Ecto neural progenitor cell (in vitro differentiated cells): Measurements from ENCODE around the gene CTIF.
"Not testable (repeated sequence)": the region's sequence is repeated elsewhere in the genome, so short reads cannot be mapped to it uniquely, and the experiment has no call there.

Source experiments
- DNase-seq: peaks from one replicate; pipeline ENCODE4 v3.0.0-alpha.2; 2018; ENCODE audit warnings: low spot score

Gene CTIF

DNA sequence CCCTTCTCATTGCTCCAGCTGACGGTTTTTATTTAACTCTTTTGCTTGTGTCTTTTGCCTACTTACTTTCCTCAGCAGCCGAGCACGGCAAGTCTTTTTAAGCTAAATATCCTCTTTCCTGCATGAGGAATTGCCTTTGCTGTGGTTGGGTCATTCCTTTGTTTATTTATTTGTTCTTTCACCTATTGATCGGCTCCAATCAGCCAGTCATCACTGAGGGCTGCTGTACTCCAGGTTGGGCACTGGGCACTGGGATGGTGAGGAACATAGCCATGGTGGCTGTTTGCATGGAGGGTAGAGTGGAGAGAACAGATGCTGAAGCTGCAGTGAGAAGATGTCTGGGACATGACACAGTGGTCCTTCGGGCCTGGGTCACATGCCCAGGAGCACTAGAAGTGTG, 105.2 kb downstream of the CTIF start:
- no peak for DNase-seq

DNA sequence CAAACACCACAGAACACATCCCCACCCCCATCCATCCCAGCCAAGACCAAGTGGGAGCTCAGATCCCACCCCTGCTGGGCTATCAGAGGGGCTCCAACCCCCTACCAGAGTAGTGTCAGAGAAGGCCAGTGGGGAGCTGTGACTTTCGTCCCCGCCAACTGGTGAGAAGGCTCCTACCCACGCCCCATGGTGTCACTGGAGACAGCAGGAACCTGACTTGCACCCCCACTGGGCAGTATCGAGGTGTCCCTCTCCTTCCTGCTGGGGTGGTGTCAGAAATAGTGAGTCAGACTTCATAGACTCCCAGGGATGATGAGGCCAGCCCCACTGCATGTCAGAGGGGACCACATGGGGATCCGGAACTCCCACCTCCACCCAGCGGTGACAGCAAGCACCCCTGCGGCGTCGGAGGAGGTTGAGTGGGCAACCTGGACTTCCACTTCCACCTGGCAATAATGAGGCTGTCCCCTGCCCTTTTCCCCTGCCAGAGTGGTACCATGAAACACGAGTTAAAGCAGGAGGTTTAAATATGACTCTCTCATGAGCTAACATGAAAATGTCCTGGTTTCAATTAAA, 106.7 kb downstream of the CTIF start:
- no peak for DNase-seq

DNA sequence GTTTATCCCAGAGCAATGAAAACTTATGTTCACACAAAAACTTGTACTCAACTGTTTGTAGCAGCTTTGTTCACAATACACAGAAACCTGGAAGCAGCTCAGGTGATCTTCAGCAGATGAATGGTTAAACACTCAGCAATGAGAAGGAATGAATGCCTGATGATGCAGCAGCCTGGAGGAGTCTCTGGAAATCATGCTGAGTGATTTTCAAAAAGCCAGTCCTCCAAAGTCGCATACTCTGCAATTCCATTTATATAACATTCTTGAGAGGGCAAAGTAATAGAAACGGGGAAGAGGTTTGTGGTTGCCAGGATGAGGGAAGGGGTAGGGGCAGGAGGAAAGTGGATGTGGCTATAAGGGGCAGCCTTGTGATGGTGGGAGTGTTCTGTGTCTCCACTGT, 108.1 kb downstream of the CTIF start:
- no peak for DNase-seq

DNA sequence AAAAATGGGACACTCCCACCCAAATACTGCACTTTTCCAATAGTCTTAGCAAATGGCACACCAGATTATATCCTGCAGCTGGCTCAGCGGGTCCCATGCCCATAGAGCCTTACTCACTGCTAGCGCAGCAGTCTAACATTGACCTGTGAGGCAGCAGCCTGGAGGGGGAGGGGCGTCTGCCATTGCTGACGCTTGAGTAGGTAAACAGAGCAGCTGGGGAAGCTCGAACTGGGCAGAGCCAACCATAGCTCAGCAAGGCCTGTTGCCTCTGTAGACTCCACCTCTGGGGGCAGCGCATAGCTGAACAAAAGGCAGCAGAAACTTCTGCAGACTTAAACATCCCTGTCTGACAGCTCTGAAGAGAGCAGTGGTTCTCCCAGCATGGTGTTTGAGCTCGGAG, 110.4 kb downstream of the CTIF start:
- DNase-seq, result no peak

- DNase-seq, result not testable (repeated sequence)
Measured at GRCh38 chr18:48654591-48654990, 115.8 kb downstream of the CTIF start.

- DNase-seq, result no peak
Measured at GRCh38 chr18:48655508-48655907, 116.7 kb downstream of the CTIF start.

GRCh38 chr18:48656176-48656575, 117.3 kb downstream of the CTIF start:
- DNase-seq, result no peak

- no peak for DNase-seq
Measured at GRCh38 chr18:48656582-48656981, 117.8 kb downstream of the CTIF start.

- DNase-seq, result no peak
Measured at GRCh38 chr18:48657447-48658120, 118.8 kb downstream of the CTIF start.

DNA sequence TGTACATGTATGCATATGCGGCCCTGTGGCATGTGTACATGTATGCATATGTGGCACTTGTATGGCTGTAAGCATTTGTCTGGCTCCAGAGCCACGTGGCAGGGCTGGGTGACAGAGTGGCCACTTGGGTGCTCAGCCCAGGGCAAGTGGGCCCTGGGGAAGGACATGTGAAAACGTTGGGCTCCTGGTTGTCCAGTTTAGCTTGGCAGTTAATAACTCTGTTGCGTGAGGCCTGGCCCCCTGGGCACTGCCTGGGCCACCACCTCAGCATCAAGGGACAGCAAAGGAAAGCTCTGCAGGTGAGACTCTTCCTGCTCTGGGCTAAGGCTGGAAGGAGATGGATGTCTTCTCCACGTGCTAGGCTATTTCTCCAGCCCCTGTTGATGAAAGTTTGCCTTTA, 119.9 kb downstream of the CTIF start:
- DNase-seq, result no peak

GRCh38 chr18:48659188-48660009, 120.6 kb downstream of the CTIF start:
- no peak for DNase-seq

GRCh38 chr18:48660346-48661228, 121.8 kb downstream of the CTIF start:
- no peak for DNase-seq

- no peak for DNase-seq
Measured at GRCh38 chr18:48661421-48661820, 122.6 kb downstream of the CTIF start.

- DNase-seq, result no peak
Measured at GRCh38 chr18:48662011-48662661, 123.3 kb downstream of the CTIF start.

GRCh38 chr18:48663096-48663930, 124.5 kb downstream of the CTIF start:
- no peak for DNase-seq

DNA sequence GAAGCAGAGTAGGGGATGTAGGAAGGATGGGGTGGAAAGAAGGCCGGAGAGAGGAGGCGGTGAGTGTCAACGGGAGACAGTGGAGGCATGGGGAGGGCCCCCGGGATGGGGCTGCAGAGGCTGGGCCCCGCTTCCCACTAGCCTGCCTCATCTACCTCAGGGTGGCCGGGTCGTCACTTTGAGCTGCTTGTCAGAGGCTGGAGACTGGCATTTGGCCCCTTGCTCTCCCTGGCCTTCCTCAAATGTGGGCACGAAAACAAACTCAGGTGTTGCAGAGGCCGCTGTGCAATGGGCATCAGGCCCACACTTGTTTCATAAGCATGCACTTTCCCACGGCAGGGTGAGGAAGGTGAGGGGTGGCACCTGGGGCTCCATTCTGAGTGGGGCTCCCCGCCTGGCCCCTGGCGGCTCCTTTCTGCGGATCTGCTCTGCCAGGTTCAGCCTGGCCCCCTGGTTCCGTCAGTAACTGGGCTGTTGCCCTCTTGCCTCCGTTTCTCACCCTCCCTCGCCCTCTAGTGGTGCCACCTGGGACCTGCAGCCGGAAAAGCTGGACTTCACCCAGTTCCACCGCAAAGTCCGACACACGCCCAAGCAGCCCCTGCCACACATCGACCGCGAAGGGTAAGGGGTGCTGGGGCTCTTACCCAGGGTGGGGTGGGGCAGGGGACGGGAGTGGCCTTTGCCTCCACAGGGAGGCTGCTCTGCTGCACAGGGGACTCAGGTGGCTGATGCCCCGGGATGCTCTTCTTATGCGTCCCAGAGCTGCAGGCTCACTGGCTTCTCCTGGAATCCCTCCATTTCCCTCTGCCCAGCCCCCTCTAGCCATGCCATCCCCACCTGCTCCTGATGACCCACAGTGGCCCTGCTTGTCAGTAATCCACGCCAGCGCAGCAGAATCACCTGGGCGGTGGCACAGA, 125.4 kb downstream of the CTIF start:
- DNase-seq, result peak; percentile 86

DNA sequence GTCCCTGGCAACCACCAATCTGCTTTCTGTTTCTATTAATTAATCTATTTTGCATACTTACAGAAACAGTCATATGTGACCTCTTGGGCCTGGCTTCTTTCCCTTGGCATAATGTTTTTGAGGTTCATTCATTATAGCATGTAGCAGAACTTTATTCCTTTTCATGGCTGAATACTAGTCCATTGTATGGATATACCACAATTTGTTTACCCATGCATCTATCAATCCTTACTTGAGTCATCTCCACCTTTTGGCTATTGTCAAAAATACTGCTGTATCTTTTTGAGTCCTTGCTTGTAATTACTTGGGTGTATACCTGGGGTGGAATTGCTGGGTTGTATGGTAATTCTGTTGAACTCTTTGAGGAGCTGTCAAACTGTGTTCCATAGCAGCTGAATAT, 126.8 kb downstream of the CTIF start:
- no peak for DNase-seq

DNA sequence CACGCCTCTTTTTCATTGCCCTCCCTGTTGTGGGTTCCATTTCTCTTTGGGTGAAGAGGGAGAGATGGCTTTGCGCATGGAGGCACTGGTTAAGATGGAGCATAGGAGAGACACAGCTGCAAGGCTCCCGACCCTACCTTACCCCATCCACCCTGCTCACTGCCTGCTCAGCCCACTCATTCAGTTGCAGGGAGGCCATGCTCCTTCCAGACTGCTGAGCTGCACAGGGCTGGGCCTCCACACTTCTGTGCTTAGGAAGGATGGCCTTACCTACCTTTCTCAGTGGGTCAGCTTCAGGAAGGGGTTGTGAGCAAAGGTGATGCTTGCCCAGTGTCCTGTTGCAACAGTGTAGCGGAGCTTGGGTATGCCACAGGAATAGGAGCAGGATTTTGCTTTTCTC, 127.8 kb downstream of the CTIF start:
- no peak for DNase-seq
